Measurements from ENCODE around the gene EFCAB9.

EFCAB9 gene

GRCh38 chr5:172245046-172245445, 51.1 kb downstream of the EFCAB9 start:
- DNase-seq: no peak

GRCh38 chr5:172245703-172246125, 51.7 kb downstream of the EFCAB9 start:
- DNase-seq: no peak

- DNase-seq: no peak
Observed at GRCh38 chr5:172248637-172249036, 54.7 kb downstream of the EFCAB9 start.

- DNase-seq: no peak
Observed at GRCh38 chr5:172251419-172251818, 57.4 kb downstream of the EFCAB9 start.

- DNase-seq: no peak
Observed at GRCh38 chr5:172252501-172252900, 58.5 kb downstream of the EFCAB9 start.

Measured in NCI-H1048 (cell line).